ENCODE data around the gene NARF. TPM values are rescaled to one million over a fixed set of nuclear protein-coding genes. Genes with fewer than 3 reads are reported as not detected.
"Not testable (repeated sequence)": the region's sequence is repeated elsewhere in the genome, so short reads cannot be mapped to it uniquely, and the experiment has no call there.

NARF gene
- 48.7 TPM for total RNA-seq

DNA sequence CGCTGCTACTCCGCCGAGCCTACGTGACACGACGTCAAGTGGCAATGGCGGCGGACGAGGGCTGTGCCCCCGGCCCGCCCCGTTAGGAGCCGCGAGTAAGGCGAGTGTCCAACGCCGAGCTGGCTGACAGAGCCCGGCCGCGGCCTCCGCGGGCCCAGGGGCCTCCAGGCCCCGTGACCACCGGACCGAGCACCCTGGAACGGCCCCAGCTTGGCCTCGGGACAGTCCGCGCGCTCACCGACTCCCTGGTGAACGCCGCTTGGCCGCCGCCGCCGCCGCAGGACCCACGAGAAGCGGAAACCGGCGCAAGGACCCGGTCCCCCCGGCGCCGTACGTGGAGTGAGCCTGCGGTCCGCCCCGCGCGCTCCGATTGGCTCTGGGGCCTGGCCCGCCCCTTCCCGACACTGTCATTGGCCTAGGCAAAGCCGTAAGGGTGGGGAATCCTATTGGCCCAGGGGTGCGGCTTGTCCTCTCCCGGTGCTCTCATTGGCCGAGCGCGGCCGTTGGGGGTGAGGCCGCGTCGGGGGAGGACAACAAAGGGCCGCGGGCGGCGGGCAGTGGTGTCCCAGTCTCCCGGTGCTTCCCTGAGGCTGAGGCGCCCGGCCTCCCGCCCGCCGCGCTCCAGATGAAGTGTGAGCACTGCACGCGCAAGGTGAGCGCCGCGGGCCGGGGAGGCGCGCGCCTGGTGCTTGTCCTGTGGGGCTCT, at the start of gene NARF:
Gene NARF, plus strand, starts transcription at position 563 of the 706 bp plus-strand sequence. Its CDS starts 63 bp downstream, at position 626.
- Histone ChIP-seq H3K4me3 (ENCODE audit: low read length) (peak within 1 kb of the TSS; percentile 60), H3K27me3 (ENCODE audit: insufficient read depth, low read length) (no peaks in the 10 kb centered on the region), H3K4me1 (ENCODE audit: insufficient read depth, low read length) (peaks cover 37% of the 10 kb centered on the region), H3K9me3 (ENCODE audit: low read depth, low read length) (no peaks in the 10 kb centered on the region)

GRCh38 chr17:82408938-82409318, 49.6 kb upstream of the NARF start:
- Histone ChIP-seq H3K4me1 (ENCODE audit: insufficient read depth, low read length) (no peaks in the 10 kb centered on the region), H3K27me3 (ENCODE audit: insufficient read depth, low read length) (no peaks in the 10 kb centered on the region), H3K4me3 (ENCODE audit: low read length) (no peak overlapping the region), H3K9me3 (ENCODE audit: low read depth, low read length) (no peaks in the 10 kb centered on the region)

- H3K4me3 ChIP-seq (ENCODE audit: low read length): no peak overlapping the region
- H3K9me3 ChIP-seq (ENCODE audit: low read depth, low read length): no peaks in the 10 kb centered on the region
- H3K27me3 ChIP-seq (ENCODE audit: insufficient read depth, low read length): no peaks in the 10 kb centered on the region
- peaks cover 9% of the 10 kb centered on the region for H3K4me1 ChIP-seq (ENCODE audit: insufficient read depth, low read length)
These were observed 48.4 kb upstream of the NARF start for GRCh38 chr17:82410014-82410716.

GRCh38 chr17:82411396-82412053, 47.0 kb upstream of the NARF start:
- H3K9me3 ChIP-seq (ENCODE audit: low read depth, low read length): no peaks in the 10 kb centered on the region
- no peaks in the 10 kb centered on the region for H3K27me3 ChIP-seq (ENCODE audit: insufficient read depth, low read length)
- H3K4me3 ChIP-seq (ENCODE audit: low read length): no peak overlapping the region
- H3K4me1 ChIP-seq (ENCODE audit: insufficient read depth, low read length): peaks cover 9% of the 10 kb centered on the region

GRCh38 chr17:82412081-82412480, 46.5 kb upstream of the NARF start:
- not testable (repeated sequence) for H3K4me3 ChIP-seq (ENCODE audit: low read length); H3K9me3 ChIP-seq (ENCODE audit: low read depth, low read length); H3K27me3 ChIP-seq (ENCODE audit: insufficient read depth, low read length); H3K4me1 ChIP-seq (ENCODE audit: insufficient read depth, low read length)

DNA sequence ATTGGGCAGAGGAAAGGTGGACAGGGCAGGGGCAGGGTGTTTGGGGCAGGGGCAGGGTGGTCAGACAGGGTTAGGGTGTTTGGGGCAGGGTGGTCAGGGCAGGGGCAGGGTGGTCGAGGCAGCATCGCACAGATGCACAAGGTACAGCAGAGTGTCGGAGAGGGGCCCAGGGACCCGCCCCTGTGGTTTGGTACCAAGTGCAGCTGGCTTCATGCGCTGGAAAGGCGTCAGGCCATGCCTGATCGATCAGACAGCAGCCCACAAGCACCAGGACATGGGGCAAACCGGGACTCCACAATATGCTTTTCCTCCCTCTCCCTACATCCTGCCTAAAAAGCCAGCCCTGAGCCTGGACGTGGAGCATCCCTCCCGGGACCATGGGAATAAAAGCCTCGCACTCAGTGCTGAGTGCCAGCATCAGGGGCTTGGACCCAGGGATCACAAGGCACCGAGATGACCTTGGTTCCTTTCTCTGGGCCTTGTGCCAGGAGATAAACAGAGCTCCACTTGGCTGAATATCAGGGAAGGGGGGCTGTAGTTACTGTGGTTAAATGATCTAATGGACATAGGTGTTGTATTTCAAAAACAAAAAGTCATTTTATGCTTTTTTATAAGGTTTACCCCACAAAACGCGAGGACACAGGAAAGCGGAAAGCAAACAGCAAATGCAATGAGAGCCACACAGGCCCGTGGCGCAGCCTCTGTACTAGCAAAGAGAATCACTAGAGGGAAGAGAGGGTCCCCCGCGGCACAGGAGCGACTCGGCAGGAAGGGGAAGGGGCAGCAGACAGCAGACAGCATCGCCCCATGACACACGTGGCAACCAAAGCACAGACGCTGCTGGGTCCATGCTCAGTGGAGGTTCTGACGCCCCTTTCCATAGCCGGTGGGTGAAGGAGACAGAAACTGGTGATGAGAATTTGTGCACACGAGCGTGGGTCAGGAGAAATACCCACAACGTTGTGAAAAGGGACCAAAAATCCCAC, 45.7 kb upstream of the NARF start:
- peaks cover 14% of the 10 kb centered on the region for H3K4me1 ChIP-seq (ENCODE audit: insufficient read depth, low read length)
- H3K27me3 ChIP-seq (ENCODE audit: insufficient read depth, low read length): no peaks in the 10 kb centered on the region
- no peaks in the 10 kb centered on the region for H3K9me3 ChIP-seq (ENCODE audit: low read depth, low read length)
- H3K4me3 ChIP-seq (ENCODE audit: low read length): no peak overlapping the region

GRCh38 chr17:82414548-82415281, 43.8 kb upstream of the NARF start:
- H3K27me3 ChIP-seq (ENCODE audit: insufficient read depth, low read length): no peaks in the 10 kb centered on the region
- H3K4me1 ChIP-seq (ENCODE audit: insufficient read depth, low read length): peaks cover 27% of the 10 kb centered on the region
- H3K4me3 ChIP-seq (ENCODE audit: low read length): no peak overlapping the region
- no peaks in the 10 kb centered on the region for H3K9me3 ChIP-seq (ENCODE audit: low read depth, low read length)

GRCh38 chr17:82415336-82415735, 43.2 kb upstream of the NARF start:
- H3K9me3 ChIP-seq (ENCODE audit: low read depth, low read length): no peaks in the 10 kb centered on the region
- no peak overlapping the region for H3K4me3 ChIP-seq (ENCODE audit: low read length)
- H3K4me1 ChIP-seq (ENCODE audit: insufficient read depth, low read length): peaks cover 33% of the 10 kb centered on the region
- no peaks in the 10 kb centered on the region for H3K27me3 ChIP-seq (ENCODE audit: insufficient read depth, low read length)

DNA sequence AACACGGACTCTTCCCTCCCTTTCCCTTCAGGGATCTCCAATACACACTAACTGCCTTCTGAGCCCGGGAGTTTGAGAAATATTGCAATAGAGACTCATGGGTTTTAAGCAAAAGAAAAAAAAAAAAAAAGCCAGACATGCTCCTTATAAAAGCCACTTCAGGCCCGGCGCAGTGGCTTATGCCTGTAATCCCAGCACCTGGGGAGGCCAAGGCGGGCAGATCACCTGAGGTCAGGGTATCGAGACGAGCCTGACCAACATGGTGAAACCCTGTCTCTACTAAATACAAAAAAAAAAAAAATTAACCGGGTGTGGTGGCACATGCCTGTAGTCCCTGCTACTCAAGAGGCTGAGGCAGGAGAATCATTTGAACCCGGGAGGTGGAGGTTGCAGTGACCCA, 42.8 kb upstream of the NARF start:
- Histone ChIP-seq H3K27me3 (ENCODE audit: insufficient read depth, low read length) (no peaks in the 10 kb centered on the region), H3K4me3 (ENCODE audit: low read length) (no peak overlapping the region), H3K9me3 (ENCODE audit: low read depth, low read length) (no peaks in the 10 kb centered on the region), H3K4me1 (ENCODE audit: insufficient read depth, low read length) (peaks cover 33% of the 10 kb centered on the region)

DNA sequence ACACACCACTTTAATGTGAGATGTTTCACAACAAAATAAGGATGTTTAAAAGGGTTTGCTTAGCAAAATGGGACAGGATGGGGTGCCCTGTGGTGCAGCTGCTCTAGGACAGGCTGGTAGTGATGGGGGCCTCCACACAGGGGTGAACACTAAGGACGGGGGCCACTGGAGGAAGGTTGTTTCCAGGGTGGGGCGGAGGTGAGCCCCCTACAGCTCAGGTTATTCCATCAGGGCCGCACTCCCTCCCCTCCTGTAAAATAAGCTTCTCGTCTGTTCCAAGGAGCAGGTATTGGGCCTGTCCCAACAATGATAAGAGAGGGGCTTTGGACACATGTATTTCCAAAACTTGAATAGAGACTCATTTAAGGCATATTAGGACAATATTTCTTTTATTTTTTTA, 42.3 kb upstream of the NARF start:
- no peaks in the 10 kb centered on the region for H3K9me3 ChIP-seq (ENCODE audit: low read depth, low read length)
- H3K27me3 ChIP-seq (ENCODE audit: insufficient read depth, low read length): no peaks in the 10 kb centered on the region
- peaks cover 33% of the 10 kb centered on the region for H3K4me1 ChIP-seq (ENCODE audit: insufficient read depth, low read length)
- H3K4me3 ChIP-seq (ENCODE audit: low read length): no peak overlapping the region

DNA sequence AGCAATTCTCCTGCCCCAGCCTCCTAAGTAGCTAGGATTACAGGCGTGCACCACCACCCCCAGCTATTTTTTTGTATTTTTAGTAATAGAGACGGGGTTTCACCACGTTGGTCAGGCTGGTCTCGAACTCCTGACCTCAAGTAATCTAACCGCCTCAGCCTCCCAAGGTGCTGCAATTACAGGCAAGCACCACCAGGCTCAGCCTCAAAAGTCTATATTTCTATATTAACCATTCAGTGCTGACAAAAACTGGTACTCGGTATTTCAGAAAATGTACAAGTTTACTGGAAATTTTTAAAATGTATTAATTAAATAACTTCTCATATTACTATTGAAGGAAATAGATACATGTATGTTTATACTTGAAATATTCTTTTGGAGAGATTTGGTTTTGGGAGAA, 41.8 kb upstream of the NARF start:
- H3K9me3 ChIP-seq (ENCODE audit: low read depth, low read length): no peaks in the 10 kb centered on the region
- peaks cover 33% of the 10 kb centered on the region for H3K4me1 ChIP-seq (ENCODE audit: insufficient read depth, low read length)
- no peaks in the 10 kb centered on the region for H3K27me3 ChIP-seq (ENCODE audit: insufficient read depth, low read length)
- H3K4me3 ChIP-seq (ENCODE audit: low read length): no peak overlapping the region

DNA sequence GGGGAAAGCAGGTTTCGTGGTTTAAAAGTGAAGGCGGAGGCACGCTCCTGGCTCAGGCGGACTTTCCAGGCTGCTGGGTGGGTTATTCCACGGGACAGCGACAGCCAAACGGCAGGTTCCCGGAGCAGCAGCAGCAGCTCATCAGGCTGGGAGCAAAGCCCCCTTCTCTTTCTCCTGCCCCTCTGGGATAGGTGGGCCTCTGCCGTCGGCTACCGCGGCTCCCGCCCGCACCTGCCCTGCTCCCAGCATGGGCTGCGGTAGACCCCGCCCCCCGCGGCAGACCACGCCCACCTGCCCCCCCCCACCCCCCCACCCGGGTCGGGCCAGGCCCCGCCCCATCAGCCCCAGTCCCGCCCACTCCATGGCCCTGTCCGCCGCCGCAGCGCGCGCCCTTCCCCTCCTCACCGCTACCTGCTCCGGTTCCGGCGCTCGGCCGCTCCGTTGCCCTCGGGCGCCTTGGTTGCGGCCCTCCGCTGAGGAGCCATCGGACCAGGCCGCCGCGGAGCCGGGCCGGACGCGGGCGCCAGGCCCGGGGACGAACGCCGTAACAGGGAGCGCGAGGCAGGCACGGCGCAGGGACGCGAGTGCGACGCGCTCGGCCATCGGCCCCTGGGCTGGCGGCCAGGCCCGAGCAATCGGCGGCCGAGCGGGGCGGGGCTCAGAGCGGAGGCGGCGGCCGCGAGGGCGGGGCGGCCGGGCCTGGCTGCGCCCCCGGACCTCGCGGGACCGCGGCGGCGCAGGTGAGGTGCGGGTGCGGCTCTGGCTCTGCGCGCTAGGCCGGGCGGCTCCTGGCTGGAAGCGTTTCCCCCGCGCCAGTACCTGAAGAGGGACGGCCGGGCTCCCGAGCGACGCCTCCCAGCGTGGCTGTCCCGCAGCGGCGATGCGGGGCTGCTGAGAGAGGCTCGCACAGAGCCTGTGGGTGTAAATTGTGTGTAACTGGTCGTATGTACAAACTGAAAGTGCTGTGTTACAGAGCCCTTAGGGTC, 40.2 kb upstream of the NARF start, which contains the start of the genes HEXD and OGFOD3:
Gene HEXD, plus strand, starts transcription at position 347 of the 986 bp plus-strand sequence. CDS start 1,453 bp downstream, outside the sequence.
Gene OGFOD3, minus strand, starts transcription at position 586 of the 986 bp plus-strand sequence. Its CDS starts 101 bp downstream, at position 485.
- peaks cover 33% of the 10 kb centered on the region for H3K4me1 ChIP-seq (ENCODE audit: insufficient read depth, low read length)
- peak within 1 kb of the TSS; percentile 80 for H3K4me3 ChIP-seq (ENCODE audit: low read length)

GRCh38 chr17:82419540-82419939, 39.0 kb upstream of the NARF start:
- H3K4me3 ChIP-seq (ENCODE audit: low read length): peak overlapping the region; percentile 80
- no peaks in the 10 kb centered on the region for H3K9me3 ChIP-seq (ENCODE audit: low read depth, low read length)
- H3K4me1 ChIP-seq (ENCODE audit: insufficient read depth, low read length): peaks cover 30% of the 10 kb centered on the region
- no peaks in the 10 kb centered on the region for H3K27me3 ChIP-seq (ENCODE audit: insufficient read depth, low read length)

More for the DNA sequence above, 40.2 kb upstream of the NARF start, which contains the start of the genes HEXD and OGFOD3:
- H3K9me3 ChIP-seq (ENCODE audit: low read depth, low read length): no peaks in the 10 kb centered on the region
- no peaks in the 10 kb centered on the region for H3K27me3 ChIP-seq (ENCODE audit: insufficient read depth, low read length)

All from mononuclear cell (primary cell).